ENCODE measurements around the gene ART3. TPM values are rescaled to one million over a fixed set of nuclear protein-coding genes. Genes with fewer than 3 reads are reported as not detected.

Gene ART3
- total RNA-seq, 2 experiments from 2014 or later: not detected

DNA sequence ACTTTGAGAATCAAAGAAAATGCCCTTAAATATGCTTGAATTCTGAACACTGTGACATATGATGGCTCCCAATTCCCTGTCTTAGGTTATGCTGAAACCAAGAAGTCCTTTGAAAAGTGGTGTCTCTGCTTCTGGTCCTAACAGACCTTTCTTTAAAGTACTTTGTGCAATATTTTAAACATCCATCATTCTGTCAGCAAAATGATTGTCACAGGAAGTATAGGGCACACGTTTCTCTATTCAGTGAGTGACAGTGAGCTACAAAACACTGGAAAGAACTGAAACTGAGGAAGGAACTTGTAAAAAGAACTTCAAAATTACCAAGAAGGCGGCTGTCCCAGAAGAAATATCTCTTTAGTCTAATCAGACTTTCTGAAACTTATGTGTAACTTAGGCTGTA, 85.8 kb downstream of the ART3 start:
- H3K9me3 ChIP-seq (ENCODE audit: control insufficient read depth in 1 of 2, insufficient read depth in 1 of 2, low read length in 2 of 2): no peaks in the 10 kb centered on the region
- H3K27me3 ChIP-seq (ENCODE audit: control insufficient read depth in 1 of 2, insufficient read depth in 2 of 2, low read length in 2 of 2): no peaks in the 10 kb centered on the region
- no peak overlapping the region for H3K4me3 Mint-ChIP-seq
- ChIA-PET CTCF (interaction anchor here (1.5 kb wide), 1 partner anchor 20 kb away, joined by 5 read pairs; no protein-coding TSS in a partner anchor), POLR2A (no interaction called here)
- no peak overlapping the region for H3K27ac Mint-ChIP-seq
- intact Hi-C loops (cut with DNase I, micrococcal nuclease): no loop called here
- H3K27me3 Mint-ChIP-seq: no peaks in the 10 kb centered on the region
- no peak overlapping the region for H3K27ac ChIP-seq (ENCODE audit: low read depth in 1 of 2, low read length in 2 of 2)
- ATAC-seq (ENCODE audit: poor library complexity) (no peak), DNase-seq (no peak)
- no peak overlapping the region for H3K4me3 ChIP-seq (ENCODE audit: low read length)
- H3K4me1 ChIP-seq (ENCODE audit: insufficient read depth, low read length): no peaks in the 10 kb centered on the region
- TF ChIP-seq, protein P1, sequence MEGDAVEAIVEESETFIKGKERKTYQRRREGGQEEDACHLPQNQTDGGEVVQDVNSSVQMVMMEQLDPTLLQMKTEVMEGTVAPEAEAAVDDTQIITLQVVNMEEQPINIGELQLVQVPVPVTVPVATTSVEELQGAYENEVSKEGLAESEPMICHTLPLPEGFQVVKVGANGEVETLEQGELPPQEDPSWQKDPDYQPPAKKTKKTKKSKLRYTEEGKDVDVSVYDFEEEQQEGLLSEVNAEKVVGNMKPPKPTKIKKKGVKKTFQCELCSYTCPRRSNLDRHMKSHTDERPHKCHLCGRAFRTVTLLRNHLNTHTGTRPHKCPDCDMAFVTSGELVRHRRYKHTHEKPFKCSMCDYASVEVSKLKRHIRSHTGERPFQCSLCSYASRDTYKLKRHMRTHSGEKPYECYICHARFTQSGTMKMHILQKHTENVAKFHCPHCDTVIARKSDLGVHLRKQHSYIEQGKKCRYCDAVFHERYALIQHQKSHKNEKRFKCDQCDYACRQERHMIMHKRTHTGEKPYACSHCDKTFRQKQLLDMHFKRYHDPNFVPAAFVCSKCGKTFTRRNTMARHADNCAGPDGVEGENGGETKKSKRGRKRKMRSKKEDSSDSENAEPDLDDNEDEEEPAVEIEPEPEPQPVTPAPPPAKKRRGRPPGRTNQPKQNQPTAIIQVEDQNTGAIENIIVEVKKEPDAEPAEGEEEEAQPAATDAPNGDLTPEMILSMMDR (IDR thresholded peaks at IDR 0.05): no peak
- peaks cover 60% of the 10 kb centered on the region for H3K36me3 Mint-ChIP-seq (ENCODE audit: low read depth)
- no peaks in the 10 kb centered on the region for H3K4me1 Mint-ChIP-seq (ENCODE audit: low read depth)
- peaks cover 36% of the 10 kb centered on the region for H3K36me3 ChIP-seq (ENCODE audit: insufficient read depth, low read length)
- no peaks in the 10 kb centered on the region for H3K9me3 Mint-ChIP-seq

Other genes with a start within 250 kb of the ART3 start
- gene PPEF2, start 172.3 kb upstream of the ART3 start, total RNA-seq: under 1 TPM; 0.49 to 0.56 TPM
- gene NAAA, start 133.7 kb upstream of the ART3 start, total RNA-seq: 10 to 100 TPM; 32.6 to 33.3 TPM
- 10 to 100 TPM; 21.2 to 21.9 TPM for gene SDAD1, start 83.8 kb upstream of the ART3 start, total RNA-seq
- not detected for gene CXCL9, start 67.2 kb upstream of the ART3 start, total RNA-seq
- gene CXCL10, start 51.2 kb upstream of the ART3 start, total RNA-seq: not detected
- gene CXCL11, start 38.6 kb upstream of the ART3 start, total RNA-seq: not detected
- 100 to 1,000 TPM in 1 of 2 experiments, 10 to 100 TPM in 1; 94.1 to 108 TPM for gene NUP54, start 73.7 kb downstream of the ART3 start, total RNA-seq
- 10 to 100 TPM; 34.4 to 36.0 TPM for gene SCARB2, start 139.1 kb downstream of the ART3 start, total RNA-seq
- under 1 TPM; 0.34 to 0.74 TPM for gene FAM47E, start 177.0 kb downstream of the ART3 start, total RNA-seq
- gene STBD1, start 232.0 kb downstream of the ART3 start, total RNA-seq: under 1 TPM in 1 of 2 experiments, not detected in 1; 0.11 TPM

Data from CD4-positive, alpha-beta T cell (primary cell).